Progenitor cell of endocrine pancreas (in vitro differentiated cells): ENCODE results near the gene GATAD2B. TPM values are rescaled to one million over a fixed set of nuclear protein-coding genes. Genes with fewer than 3 reads are reported as not detected.

ENCODE experiments used
- DNase-seq: peaks from one replicate; pipeline ENCODE4 v3.0.0; 2021; ENCODE audit warnings: low spot score; ENCODE audit not compliant: unreplicated experiment
- H3K27ac Mint-ChIP-seq: 2 replicates; pipeline ENCODE4 v1.8.0; 2021; ENCODE audit warnings: mild to moderate bottlenecking, moderate library complexity, mixed read lengths
- H3K27me3 Mint-ChIP-seq: 2 replicates; pipeline ENCODE4 v1.8.0; 2021; ENCODE audit warnings: mixed read lengths
- H3K36me3 Mint-ChIP-seq: 2 replicates; pipeline ENCODE4 v1.8.0; 2022; ENCODE audit warnings: mixed read lengths; ENCODE audit not compliant: insufficient read depth
- H3K4me1 Mint-ChIP-seq: 2 replicates; pipeline ENCODE4 v1.8.0; 2021; ENCODE audit warnings: low read depth, mixed read lengths
- H3K4me3 Mint-ChIP-seq: 2 replicates; pipeline ENCODE4 v1.8.0; 2021; ENCODE audit warnings: low read depth, mild to moderate bottlenecking, moderate library complexity, mixed read lengths
- H3K9me3 Mint-ChIP-seq: 2 replicates; pipeline ENCODE4 v1.8.0; 2021; ENCODE audit warnings: low read depth, mixed read lengths
- total RNA-seq: library from RNA; stranded (reverse); gene quantifications from 2 replicates; pipeline ENCODE4 v1.2.1, GENCODE V29; 2021
- TF ChIP-seq, protein P1 (sequence below): fragments of 200-600 bp; sonication (generic); IDR thresholded peaks from one replicate; pipeline ENCODE4 v1.5.0; 2021; ENCODE audit warnings: antibody characterized with exemption, mild to moderate bottlenecking; ENCODE audit not compliant: unreplicated experiment

Gene GATAD2B
- total RNA-seq, 1 donor from 2014 or later, result 52.6 TPM

DNA sequence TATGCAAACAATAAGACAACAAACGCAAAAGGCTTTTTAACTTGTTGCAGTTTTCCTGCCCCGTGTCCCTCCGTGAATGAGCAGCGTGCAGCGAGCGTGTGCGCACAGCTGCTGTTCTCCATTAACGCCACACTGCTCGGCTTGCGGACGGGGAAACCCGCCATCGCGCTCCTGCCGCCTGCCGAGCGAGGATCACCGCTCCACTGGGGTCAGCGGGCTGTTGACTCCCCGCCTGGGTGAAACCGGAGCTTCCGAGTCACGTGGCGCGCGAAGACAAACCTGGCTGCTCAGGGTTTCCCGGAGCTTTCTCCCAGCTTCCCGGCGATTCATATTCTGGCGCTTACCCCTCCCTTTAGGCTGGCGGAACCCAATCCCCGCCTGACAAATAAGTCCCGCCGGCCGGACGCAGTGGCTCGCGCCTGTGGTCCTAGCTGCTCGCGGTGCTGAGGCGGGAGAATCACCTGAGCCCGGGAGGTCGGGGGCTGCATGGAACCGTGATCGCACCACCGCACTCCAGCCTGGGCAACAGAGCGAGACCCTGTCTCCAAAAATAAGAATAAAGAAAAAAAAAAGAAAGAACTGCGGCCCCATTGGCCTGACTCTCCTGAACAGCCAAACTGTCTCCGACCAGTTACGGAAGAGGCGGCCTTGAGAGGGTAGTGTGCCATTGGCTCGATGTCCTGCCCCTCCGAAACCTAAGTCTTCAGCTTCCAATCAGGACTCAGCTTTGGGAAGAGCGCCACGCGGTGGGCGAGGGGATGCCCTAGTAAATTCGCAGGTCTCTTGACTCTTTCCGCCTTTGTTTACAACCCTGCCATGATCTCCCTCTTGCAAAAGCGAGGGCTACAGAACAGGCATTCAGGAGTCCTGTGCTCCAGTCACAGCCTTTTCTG, 44.6 kb upstream of the GATAD2B start, which contains the start of gene CREB3L4:
CREB3L4 (plus strand) TSS at position 796 of the 893 bp plus-strand sequence. CDS start 624 bp downstream, outside the sequence.
- TF ChIP-seq, protein P1, sequence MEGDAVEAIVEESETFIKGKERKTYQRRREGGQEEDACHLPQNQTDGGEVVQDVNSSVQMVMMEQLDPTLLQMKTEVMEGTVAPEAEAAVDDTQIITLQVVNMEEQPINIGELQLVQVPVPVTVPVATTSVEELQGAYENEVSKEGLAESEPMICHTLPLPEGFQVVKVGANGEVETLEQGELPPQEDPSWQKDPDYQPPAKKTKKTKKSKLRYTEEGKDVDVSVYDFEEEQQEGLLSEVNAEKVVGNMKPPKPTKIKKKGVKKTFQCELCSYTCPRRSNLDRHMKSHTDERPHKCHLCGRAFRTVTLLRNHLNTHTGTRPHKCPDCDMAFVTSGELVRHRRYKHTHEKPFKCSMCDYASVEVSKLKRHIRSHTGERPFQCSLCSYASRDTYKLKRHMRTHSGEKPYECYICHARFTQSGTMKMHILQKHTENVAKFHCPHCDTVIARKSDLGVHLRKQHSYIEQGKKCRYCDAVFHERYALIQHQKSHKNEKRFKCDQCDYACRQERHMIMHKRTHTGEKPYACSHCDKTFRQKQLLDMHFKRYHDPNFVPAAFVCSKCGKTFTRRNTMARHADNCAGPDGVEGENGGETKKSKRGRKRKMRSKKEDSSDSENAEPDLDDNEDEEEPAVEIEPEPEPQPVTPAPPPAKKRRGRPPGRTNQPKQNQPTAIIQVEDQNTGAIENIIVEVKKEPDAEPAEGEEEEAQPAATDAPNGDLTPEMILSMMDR, result peak; percentile 49
- Mint-ChIP-seq H3K4me3 (peak within 1 kb of the TSS; percentile 78), H3K36me3 (no peaks in the 10 kb centered on the region), H3K9me3 (no peaks in the 10 kb centered on the region), H3K27me3 (no peaks in the 10 kb centered on the region), H3K4me1 (peaks cover 35% of the 10 kb centered on the region), H3K27ac (peak within 1 kb of the TSS; percentile 96)
- peak; percentile 86 for DNase-seq

DNA sequence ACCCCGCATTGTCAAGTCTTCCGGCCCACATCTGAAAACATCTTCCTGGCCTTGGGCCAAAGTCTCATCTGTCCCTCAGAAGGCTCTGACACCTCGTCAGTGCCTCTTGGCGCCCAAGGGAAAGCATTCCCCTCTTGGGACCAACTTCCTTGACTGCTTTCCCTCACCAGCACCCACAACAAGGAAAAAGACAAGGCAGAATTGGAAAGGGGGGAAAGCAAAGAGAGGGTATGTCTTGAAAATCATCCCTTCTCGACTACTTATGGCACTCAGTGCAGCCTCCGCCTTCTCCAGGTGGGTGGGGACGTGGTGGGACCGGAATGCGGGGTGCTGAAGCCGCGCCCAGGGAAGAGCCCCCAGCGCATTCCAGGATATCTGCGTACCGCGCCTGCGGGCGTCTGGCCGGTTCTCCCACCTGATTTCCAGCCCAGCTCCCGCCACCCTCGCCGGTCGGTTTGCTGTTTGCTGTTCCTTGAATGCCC, 41.1 kb upstream of the GATAD2B start:
- H3K4me3 Mint-ChIP-seq, result peak overlapping the region; percentile 90
- TF ChIP-seq, protein P1, result no peak
- H3K9me3 Mint-ChIP-seq, result no peaks in the 10 kb centered on the region
- H3K36me3 Mint-ChIP-seq, result peaks cover 5% of the 10 kb centered on the region
- peak overlapping the region; percentile 99 for H3K27ac Mint-ChIP-seq
- DNase-seq, result peak; percentile 50
- H3K27me3 Mint-ChIP-seq, result no peaks in the 10 kb centered on the region
- H3K4me1 Mint-ChIP-seq, result peaks cover 46% of the 10 kb centered on the region

DNA sequence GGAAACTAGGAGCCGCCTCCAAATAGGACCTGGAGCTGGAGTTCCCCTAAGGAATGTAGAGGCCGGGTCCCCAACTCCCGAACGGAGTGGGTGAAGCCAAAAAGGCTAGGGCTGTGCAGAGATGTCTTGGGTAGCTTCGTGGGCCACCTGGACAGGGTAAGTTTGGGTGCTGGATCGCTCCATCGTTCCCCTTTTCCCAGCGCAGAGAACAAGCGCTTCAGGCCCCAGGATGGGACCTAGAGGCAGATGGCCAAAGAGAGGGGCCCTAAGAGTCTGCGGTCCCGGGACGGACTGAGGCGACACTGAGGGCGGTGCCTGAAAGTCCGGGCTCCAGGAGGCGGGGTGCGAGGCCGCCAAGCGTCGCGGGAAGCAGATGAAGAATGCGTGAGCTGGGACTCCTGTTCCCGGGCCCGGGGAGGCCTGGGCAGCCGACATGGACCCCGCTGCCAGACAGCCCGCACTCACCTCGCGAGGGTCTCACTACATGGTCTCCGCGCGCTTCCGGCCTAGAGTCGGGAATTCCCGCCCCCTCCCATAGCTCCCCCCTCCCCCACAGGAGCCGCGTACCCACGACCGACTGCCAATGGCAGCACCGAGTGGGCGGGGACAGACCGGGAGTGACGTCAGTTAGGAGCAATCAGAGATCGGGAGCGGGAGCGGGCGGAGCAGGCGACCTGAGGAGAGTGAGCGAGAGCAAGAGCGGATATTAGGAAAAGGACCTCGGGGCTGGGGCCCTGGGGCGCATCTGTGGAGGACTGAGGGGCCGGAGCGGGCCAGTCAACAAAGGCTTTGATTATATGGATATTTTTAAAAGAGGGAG, 40.5 kb upstream of the GATAD2B start, which contains the start of gene SLC39A1:
SLC39A1 (minus strand) TSS at position 508 of the 820 bp plus-strand sequence. CDS start 822 bp downstream, outside the sequence.
- Mint-ChIP-seq H3K36me3 (peaks cover 7% of the 10 kb centered on the region), H3K27me3 (no peaks in the 10 kb centered on the region), H3K4me3 (peak within 1 kb of the TSS; percentile 90), H3K4me1 (peaks cover 43% of the 10 kb centered on the region), H3K9me3 (no peaks in the 10 kb centered on the region), H3K27ac (peak within 1 kb of the TSS; percentile 99)
- peak; percentile 97 for DNase-seq
- TF ChIP-seq, protein P1, result no peak

DNA sequence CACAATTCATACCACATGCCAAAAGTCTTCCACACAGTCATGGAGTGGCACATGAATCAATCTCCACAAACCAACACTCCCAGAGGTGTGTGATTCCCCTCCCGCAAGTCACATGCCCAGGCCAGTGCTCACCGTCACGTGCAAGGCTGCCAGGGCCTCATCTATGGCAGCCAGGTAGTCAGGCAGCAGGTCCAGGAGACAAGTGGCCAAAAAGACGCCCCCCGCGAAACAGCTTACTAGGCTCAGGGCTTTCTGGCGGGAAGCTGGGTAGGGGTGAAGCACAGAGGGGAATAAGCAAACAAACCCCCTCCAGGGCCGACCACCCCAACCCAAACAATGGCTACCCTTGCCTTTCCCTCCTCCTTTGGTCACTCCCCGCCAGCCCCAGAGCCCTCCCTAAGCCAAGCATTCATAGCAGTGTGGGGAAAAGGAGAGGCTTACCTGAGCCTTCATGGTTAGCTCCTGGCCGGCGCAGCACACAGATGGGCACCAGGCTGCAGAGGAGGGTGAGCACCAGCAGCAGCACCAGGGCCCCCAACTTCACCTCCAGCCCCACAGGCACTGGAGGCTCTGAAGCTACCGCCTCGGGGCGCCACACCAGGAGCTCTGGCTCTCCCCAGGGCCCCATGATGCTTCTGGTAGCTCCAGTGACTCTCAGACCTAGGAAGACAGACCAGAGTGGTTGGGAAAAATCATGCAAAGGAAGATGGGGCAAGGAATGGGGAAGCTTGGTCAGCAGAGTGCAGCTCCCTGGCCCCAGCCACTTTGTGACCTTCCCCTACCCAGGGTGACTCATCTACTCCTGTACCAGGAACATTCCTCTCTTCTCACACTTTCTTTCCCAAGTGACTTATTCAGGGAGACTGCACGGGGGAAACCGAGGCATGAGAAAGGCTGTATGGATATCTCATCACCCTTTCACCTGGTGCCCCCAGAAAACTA, 39.6 kb upstream of the GATAD2B start:
- H3K4me3 Mint-ChIP-seq, result peak overlapping the region; percentile 90
- peaks cover 7% of the 10 kb centered on the region for H3K36me3 Mint-ChIP-seq
- H3K27ac Mint-ChIP-seq, result peak overlapping the region; percentile 99
- H3K9me3 Mint-ChIP-seq, result no peaks in the 10 kb centered on the region
- no peak for DNase-seq
- TF ChIP-seq, protein P1, result no peak
- H3K27me3 Mint-ChIP-seq, result no peaks in the 10 kb centered on the region
- peaks cover 41% of the 10 kb centered on the region for H3K4me1 Mint-ChIP-seq
